Activated CD4-positive, alpha-beta T cell treated with anti-CD3 and anti-CD28 coated beads, Interleukin-2, Interleukin-4, amounts not matched to agents 100 ng/mL and 50 ng/mL, durations not matched to agents 16 hours and 8 hours (primary cell): Measurements from ENCODE around the gene SBSN.

Source experiments
- DNase-seq: peaks from one replicate; pipeline ENCODE4 v3.0.0-alpha.2; 2020; ENCODE audit warnings: low spot score

Gene SBSN

DNA sequence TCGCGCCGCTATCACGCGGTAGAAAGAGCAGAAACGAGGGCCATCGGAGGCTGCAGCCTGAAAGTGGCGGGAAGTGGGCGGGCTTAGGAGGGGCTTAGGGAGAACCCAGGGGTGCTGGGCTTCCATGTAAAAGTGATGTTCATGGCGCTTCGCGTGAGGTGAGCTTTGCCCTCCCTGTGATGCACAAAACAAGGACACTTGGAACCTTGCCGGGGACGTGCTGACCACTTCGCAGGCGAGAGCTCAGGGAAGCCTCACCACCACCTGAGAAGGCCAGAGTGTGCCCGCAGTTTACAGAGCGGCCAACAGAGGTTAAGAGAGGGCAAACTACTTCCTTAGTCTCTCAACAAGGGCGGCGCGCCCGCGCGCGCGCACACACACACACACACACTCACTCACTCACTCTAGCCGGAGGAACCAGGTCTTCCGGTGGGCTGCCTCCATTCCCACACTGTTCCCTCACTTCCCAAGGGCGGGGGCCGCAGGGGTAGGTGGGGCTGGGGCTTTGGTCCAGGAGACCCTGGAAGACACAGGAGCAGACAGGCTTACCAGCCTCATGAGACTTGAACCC lies 5.8 kb upstream of the SBSN start:
- no peak for DNase-seq

DNA sequence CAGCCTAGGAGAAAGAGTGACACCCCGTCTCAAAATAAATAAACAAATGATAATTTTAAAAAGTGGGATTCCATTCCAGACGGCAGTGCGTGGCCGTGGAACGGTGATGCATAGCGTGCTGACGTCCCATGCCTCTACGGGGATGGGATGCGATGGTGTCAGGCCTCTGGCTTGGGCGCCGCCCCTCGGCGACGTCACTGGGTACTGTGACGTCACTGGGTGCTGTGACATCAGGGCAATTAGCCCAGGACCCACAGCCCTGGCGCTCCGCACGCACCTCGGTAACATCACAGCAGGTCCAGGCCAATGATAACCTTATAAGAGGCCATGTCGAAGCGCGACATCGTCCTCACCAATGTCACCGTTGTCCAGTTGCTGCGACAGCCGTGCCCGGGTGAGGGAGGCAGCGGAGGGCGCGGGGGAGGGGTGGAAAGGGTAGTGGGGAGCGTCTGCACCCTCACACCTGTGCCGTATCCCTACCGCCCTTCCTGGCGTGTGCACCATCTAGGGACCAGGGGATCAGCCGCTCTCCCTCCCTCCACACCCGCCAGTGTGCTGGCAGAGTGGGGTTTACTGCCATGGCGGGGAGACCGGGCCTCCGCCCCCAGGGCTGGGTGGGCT lies 5.2 kb upstream of the SBSN start, which contains the start of gene GAPDHS:
TSS of gene GAPDHS (plus strand) at position 256 of the 621 bp plus-strand sequence. CDS start at position 328, 72 bp downstream.
- DNase-seq: no peak

DNA sequence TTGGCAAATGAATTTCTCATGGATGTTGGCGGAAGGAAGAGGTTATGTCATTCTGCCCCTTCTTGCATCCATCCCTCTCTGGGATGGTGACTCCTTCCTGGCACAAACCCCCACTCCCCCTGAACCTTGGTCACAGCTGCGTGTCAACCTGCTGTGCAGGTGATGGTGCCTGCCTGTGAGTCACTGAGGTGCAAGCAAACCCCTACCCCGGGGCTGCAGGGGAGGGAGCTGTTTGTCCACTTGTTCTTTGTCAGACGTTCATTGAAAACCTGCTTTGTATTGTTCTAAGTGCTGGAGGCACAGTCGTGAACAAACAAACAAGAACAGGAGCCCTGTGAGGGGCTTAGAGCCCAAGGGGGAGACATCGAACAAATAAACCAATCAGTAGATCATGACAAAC lies 3.2 kb upstream of the SBSN start:
- no peak for DNase-seq

DNA sequence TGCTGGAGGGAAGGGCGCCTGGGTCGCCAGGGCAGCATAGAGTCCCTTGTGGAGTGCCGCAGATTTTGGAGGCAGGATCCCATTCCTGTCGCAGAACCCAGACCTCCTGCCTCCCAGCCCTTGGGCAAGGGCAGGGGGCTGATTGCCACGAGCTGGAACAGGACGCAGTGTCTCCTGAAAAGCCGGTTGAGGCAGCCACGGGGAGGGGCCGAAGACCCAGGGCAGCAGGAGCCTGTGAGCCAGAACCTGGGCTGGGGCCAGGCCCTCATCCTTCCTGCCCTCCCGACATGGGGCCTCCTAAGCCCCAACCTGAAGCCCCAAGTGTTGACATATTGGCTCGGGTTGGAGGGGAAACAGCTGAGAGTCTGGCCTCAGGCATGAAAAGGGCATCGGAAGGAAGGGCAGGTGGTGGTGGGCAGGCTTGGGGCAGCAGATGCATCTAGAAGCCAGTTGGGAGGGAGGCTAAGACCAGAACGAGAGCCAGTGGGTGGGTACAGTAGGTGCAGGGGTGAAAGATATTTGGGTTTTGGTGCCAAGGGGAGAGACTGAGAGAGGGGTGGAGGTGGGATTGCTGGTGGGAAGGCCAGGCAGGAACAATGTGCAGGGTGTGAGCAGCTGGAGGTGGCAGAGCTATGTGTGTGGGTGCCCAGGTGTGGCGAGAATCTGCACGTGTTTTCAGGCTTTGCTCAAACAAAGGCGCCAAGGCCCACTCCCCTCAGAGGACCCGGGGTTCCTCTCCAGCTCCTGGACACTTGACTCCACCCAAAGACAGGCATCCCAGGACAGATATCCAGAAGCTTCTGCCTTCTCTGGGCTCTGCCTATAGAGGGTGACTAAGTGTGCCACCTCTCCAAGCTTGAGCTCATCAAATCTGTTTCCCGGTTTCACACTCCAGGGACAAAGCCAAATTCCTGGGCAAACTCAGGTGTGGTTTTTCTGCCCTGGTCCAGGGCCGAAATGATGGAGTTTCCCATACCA lies 1.4 kb upstream of the SBSN start:
- DNase-seq: no peak

DNA sequence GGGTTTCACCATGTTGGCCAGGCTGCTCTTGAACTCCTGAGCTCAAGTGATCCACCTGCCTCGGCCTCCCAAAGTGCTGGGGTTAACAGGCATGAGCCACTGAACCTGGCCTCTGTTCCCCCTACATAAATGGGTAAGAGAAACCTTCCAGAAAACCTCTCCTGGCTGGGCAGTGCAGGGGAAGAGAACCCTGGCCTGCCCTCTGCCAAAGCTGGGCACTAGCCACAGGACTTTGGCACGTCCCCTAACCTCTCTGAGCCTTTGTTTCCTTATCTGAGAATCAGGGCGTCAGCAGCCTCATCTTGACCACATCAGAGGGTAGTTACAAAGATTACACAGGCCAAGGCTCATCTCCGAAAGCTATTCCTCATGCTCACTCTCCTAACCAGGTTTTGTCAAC lies 2.2 kb downstream of the SBSN start:
- no peak for DNase-seq

DNA sequence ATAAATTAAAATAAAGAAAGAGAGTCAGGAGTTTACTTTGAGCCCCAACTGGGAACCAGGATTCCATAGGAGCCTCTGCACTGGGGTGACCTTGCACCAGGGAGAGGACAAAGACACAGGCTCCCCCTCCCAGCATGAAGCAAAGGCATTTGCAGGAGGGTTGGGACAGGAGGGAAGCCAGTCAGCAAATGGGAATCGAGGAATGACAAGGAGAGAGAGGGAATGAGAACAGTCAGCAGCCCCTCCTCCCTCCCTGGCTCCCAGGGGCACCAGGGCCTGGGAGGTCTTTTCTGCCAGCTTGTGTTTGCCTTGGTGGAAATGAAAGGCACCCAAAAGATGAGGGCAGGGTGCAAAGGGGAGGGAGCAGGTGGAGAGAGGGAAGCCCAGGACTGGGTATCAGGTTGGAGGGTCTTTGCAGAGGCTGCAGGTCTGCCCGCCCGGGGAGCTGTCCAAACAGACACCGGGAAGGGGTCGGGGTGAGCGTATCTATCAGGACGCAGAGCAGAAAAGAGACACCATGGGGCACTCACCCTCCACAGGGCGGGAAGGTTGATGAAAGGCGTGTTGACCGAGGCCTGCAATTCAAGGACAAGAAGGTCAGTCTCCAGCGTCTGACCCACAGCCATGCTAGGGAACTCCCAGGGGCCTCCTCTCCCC lies 3.8 kb downstream of the SBSN start:
- DNase-seq: no peak

DNA sequence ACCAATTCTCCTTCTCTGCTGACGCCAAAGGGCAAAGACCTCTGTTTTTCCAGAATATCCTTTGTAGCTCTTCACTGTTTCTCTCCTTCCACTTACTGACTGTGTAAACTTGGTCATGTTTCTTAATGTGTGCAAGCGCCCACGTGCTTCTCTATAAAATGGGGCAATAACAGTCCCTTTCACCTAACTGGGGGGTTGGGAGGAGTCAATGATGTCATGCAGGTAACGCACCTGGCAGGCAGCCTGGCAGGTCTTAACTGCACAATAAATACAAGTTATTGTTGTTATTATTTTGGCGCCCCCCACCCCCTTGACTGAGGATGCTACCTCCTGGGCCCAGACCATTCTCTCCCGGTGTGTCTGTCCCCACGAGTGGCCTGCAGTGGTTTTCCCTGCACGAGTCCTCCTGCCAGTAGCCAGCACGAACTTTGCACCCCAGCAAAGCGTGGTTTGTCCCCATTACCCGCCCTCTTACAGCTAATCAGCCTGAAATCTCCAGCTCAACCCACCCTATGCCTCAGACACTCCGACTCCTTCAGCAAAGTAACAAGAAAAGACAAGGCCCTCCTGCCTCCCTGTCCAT lies 5.3 kb downstream of the SBSN start:
- DNase-seq: no peak

DNA sequence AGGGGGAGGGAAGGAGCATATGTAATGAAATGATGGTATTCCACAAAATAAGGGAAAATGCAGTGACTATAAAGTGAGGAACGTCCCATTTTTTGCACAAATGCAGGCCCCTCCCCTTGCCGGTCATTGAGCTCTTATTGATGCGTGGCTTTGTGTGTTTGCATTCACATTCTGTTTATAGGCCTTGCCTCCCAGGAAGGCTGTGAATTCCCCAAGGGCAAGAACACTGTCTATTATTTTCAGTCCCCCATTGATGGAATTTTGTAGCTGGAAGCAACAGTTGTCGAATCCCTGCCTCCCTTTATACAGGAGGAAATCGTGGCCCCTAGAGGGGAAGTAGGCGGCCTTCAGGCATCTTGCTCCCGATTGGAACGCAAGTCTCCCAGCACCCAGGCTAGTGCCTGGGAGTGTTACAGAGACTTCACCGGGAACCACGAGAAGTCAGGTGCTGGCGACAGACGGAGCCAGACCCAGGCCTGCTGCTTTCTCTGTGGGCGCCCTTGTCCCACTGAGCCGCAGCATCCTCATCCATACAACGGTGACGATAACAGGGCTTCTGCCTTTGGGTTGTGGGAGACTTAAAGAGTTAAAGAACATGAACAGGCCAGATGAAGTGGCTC lies 6.9 kb downstream of the SBSN start:
- DNase-seq: no peak

DNA sequence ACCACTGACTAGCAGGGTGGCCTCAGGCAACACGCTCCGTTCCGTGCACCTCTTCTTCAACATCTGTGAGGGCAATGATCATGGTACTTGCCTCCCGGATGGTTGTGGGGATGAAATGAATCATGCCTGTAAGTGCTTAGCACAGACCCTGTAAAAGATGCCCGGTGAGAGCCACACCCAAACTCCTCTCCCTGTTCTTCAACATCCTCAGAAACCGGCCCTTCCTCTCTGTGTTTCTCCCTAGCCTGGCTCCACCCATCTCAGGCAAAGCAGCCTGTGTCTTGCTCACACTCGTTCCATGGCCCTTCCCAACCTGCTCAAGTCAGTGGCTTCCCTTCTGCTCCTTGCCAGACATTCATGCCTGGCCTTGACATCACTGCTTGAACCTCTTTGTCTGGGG lies 8.8 kb downstream of the SBSN start:
- DNase-seq: no peak

DNA sequence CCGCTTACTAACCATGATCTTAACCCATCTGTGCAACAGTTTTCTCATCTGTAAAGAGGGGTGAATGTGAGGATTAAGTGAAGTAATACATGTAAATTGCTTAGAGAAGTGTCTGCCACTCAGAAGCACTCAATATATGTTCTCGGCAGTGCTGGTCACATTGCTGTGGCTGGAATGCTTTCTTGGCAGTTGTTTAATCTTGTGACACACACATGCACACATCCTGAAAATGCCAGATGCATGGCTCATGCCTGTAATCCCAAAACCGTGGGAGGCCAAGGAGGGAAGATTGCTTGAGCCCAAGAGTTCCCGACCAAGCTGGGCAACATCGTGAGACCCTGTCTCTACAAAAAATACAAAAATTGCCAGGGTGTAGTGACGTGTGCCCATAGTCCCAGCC lies 9.8 kb downstream of the SBSN start:
- DNase-seq: no peak

DNA sequence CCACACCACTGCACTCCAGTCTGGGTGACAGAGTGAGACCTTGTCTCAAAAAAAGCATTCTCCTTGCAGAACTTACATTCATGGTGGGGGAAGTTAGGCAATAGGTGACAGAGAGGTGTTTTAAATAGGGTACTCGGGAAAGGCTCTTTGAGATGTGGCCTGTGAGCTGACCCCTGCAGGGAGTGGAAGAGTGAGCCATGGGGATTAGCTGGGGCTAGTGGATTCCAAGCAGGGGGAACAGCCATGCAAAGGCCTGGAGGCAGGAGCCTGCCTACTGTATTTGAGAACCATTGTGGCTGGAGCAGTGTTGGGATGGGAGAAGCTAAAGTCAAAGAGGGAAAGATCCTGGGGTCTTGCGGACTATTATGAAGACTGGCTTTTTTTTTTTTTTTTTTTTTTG lies 10.8 kb downstream of the SBSN start:
- DNase-seq: no peak

DNA sequence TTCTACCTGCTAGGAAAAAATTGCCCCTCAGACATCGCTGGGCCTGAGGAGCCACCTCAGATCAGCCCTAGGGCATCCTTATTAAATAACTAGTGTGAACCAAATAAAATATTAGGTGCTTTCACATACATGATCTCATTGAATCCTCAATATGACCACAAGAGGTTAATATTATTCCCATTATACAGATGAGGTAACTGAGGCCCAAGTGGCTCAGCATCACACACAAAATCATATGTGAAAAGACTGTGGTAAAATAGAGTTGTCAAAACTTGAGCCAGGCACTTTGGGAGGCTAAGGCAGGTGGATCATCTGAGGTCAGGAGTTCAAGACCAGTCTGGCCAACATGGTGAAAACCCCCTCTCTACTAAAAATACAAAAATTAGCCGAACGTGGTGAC lies 11.8 kb downstream of the SBSN start:
- no peak for DNase-seq

DNA sequence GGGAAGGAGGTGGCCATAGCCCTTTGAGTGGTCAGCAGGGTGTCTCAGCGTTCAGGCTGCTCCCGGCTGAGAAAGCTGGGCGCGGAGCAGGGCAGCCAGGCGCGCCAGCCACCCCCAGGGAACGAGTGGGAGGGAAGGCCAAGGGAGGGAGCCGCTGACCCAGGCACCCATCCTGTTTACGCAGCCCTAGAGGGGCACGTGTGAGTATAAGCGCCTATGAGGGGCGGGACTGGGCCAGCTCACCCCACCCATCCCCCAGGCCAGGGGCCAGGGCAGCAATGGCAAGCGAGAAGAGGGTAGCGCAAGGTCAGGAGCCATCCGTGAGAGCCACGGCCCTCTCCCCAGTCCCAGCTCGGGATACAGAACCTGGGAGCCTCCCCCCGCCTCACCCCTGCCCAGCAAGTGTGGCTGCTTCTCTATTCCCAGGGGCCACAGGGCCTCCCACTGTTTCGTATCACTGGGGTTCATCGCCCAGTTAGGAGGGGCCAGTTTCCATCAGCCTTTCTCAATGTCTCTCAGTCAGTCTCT lies 13.8 kb downstream of the SBSN start:
- no peak for DNase-seq

DNA sequence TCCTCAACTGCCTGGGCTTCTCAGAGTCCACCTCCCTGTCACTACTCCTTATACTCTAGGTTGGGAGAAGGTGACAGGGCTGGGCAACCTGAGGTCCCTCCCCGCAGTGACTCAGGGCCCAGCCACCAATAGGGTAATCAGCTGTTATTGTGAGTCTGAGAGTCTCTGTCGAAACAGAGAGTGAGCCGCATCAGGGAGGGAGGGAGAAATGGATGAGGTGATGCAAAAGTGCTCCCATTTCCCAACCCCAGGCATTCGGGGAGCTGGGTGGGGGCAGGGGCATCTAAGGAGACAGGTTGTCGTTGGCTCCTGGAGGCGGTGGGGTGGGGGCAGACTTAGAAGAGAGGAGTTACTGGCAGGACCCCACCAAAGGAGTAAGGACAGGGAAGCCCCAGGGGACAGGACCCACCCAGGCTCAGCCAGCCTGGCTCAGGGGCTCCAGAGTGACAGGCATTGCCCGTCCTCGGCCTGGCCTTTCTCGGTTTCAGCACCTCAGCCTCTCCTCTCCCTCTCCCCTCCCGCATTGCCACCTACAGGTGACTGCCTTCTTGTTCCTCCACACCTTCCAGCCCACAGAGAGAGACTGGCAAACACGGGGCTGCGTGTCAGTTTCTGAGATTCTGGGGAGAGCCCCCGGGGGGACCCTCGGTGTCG lies 14.4 kb downstream of the SBSN start, which contains the start of gene DMKN:
TSS of gene DMKN (minus strand) at position 22 of the 654 bp plus-strand sequence. CDS start 174 bp downstream, outside the sequence.
- DNase-seq: no peak

DNA sequence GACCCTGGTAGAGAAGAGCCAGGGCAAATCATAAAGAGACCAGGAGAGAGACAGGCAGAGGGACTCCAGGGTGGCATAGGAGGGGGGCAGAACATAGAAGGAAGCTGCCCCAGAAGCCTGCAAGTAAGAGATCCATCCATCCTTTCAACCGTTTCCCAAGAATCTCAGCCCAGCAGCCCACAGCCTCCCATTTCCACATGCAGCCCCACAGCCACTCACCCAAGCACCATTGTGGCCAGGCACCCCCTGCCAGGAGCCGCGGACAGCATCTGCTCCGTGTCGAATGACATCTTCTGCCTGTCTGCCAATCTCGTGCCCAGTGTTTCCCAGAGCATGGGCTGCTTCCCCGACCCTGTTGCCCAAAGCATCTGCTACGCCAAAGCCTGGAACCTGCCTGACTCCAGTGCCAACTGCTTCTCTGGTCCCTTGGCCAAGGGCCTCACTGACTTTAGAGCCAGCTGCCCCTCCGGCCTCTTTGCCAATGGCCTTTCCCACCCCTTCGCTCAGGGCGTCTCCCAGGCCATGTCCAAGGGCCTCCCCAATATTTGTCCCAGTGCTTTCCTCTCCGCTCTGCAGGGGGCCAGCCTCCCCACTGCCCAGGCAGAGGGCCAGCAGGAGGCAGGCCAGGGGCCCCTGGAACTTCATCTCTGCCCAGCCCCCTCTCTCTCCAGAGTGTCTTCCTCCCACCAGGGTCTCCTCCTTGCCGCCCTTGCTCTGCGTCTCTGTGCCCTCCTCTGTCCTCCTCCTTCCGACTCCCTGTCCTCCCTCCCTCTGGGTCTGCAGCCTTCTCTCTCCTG lies 15.1 kb downstream of the SBSN start:
- DNase-seq: no peak

DNA sequence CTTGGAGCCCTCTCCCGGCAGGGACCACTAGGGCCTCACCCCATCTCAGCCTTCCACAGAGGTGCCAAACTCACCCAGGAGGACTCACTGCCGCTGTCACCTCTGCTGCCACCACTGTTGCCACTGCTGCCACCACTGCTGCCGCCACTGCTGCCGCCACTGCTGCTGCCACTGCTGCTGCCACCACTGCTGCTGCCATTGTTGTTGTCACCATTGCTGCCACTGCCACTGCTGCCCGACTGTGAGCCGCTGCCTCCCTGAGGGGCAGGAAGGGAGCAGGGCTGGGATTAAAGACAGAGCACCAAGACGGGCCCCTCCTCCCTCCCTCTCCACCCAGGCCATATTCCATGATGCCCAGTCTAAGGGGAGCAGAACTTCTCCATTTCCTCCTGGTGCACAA lies 16.8 kb downstream of the SBSN start:
- DNase-seq: no peak

DNA sequence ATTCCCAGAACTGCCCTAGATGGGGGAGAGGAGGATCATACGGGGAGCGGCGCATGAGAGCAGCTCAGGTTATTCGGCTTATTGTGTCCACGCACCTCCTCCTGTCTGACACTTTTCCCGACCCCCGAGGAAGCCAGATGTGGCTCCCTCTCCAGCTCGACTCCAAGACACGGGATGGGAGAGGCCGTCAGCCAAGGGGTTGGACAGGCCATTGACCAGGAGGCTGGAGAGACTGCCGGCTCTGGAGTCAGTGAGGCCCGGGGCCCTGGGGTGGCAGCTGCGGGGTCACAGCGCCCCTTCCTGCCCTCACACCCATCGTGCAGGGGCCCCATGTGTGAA lies 17.5 kb downstream of the SBSN start:
- no peak for DNase-seq

DNA sequence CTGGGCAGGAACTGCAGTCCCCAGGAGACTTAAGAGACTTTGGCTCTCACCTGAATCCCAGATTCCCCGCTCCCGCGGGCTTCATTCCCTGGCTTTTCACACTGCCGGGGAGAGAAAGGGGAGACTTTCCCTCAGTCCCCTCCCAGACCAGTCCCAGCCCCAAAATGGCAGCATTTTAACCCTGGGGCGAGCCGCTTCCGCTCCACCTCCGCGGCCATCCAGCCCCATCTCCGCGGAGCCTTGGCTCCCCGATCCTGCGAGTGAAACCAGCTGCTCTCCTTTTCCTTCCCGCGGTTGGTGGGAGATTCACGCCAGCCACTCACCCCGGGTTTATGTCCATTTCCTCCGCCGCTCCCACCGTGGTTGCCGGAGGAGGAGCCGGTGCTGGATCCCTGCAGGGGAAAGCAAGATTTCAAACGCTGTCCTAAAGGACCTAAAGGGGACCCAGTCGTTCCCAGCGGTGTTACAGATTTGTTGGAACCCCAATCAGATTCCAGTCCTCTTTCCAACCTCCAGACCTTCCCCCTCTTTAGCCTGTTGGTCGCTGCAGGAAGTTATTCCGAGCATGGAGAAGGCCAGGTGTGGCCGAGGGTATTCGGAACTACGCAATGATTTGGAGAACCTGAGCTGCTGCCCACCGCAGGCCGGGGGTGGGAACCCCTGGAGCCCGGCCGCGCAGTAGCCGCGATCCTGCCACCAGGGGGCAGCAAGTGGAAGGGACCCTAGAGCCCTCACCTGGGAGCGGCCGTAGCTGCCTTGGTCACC lies 18.1 kb downstream of the SBSN start:
- peak; percentile 57 for DNase-seq

DNA sequence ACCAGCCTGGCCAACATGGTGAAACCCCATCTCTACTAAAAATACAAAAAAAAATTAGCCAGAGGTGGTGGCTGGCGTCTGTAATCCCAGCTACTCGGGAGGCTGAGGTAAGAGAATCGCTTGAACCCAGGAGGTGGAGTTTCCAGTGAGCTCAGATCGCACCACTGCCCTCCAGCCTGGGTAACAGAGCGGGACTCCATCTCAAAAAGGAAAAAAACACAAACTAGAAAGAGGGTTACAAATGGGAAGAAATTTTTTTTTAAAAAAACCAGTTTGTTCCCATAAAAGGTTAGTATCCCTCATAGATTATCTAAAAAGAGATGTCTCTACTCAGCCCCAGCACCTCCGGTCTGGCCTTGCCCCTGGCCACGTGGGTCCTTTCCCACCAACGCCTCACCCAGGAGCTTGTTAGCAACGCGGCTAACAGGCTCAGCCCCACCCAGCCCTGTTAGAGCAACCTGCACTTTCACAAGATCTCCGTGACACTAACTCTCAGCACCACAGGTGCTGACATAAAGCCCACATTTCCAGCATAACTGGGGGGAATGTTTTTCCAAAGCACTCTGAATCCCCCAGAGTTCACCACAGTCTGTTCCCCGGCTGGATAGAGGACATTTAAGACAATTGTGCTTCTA lies 19.0 kb downstream of the SBSN start:
- DNase-seq: no peak
